ENCODE measurements around the gene TSPAN17.

Gene TSPAN17

DNA sequence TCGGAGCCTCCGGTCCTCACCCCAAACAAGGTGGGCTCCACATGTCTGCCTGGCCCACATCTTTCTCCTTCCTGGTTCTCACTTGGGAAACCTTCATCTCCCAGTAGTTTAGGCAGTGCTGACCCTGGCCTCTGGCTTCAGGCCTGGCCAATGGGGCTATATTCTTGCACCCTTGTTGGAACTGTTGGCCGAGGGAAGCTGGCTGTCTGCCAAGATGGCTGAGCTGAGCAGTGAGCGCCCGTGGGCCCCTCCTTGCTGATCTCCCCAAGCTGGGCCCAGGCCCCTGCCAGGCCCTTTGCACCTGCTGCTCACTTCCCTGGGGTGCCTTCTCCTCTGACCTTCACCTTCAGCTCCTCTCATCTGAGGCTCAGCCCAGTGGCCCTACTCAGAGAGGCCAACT lies 31.3 kb downstream of the TSPAN17 start:
- TF ChIP-seq FOXP2 (optimal IDR thresholded peaks at IDR 0.05; ENCODE audit: borderline replicate concordance, extremely low read depth, extremely low read length, insufficient read depth), result no peak
- no peak for TF ChIP-seq SIN3A (IDR thresholded peaks at IDR 0.05; ENCODE audit: borderline replicate concordance, insufficient read depth, low read length)
- TF ChIP-seq POLR2AphosphoS5 (IDR thresholded peaks at IDR 0.05; ENCODE audit: low read depth, low read length), result no peak
- no peak for TF ChIP-seq TAF1 (IDR thresholded peaks at IDR 0.05; ENCODE audit: borderline replicate concordance, insufficient read depth, low read length)
- TF ChIP-seq, protein P1, sequence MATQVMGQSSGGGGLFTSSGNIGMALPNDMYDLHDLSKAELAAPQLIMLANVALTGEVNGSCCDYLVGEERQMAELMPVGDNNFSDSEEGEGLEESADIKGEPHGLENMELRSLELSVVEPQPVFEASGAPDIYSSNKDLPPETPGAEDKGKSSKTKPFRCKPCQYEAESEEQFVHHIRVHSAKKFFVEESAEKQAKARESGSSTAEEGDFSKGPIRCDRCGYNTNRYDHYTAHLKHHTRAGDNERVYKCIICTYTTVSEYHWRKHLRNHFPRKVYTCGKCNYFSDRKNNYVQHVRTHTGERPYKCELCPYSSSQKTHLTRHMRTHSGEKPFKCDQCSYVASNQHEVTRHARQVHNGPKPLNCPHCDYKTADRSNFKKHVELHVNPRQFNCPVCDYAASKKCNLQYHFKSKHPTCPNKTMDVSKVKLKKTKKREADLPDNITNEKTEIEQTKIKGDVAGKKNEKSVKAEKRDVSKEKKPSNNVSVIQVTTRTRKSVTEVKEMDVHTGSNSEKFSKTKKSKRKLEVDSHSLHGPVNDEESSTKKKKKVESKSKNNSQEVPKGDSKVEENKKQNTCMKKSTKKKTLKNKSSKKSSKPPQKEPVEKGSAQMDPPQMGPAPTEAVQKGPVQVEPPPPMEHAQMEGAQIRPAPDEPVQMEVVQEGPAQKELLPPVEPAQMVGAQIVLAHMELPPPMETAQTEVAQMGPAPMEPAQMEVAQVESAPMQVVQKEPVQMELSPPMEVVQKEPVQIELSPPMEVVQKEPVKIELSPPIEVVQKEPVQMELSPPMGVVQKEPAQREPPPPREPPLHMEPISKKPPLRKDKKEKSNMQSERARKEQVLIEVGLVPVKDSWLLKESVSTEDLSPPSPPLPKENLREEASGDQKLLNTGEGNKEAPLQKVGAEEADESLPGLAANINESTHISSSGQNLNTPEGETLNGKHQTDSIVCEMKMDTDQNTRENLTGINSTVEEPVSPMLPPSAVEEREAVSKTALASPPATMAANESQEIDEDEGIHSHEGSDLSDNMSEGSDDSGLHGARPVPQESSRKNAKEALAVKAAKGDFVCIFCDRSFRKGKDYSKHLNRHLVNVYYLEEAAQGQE (IDR thresholded peaks at IDR 0.05; ENCODE audit: insufficient read depth in 1 of 2, low read depth in 2 of 2, low read length in 2 of 2), result no peak

DNA sequence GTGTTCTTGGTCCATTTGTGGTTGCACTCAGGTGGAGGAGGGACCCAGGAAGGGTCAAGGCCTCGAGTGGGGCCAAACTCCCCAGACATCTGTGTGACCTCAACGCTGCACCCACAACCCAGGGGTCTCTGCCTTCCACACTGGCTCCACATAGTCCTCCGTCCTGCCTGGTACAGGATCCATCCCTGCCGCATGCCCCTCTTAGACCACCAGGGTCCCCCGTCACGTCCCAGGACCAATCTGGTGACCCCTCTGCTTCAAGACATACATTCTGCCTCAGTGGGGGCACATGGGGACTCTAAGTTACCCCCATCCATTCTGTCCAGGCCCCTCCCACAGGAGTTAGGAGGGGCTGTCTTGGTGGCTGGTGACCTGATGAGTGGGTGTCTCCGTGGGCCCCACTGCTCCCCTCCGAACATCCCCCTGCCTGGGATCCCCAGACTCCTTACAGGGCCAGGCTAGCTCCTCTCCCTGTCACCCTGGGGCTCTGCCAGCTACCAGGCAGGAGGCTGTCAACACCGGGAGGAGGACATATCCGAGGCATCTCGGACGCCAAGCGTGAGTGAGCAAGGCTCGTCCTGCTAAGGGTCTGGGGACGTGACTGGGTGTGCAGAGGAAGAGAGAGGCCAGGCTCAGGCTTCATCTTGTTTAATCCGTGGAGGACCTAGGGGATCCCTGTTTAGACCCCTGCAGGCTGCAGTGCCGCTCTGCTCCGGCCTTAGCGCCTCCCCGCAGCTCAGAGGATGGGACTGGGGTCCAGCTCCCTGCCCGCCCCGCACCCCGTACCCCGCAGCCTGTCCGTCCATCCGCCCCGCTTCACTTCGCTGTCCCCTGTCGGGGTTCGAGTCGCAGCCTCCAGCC lies 32.3 kb downstream of the TSPAN17 start:
- TF ChIP-seq TAF1 (IDR thresholded peaks at IDR 0.05; ENCODE audit: borderline replicate concordance, insufficient read depth, low read length) (no peak), POLR2AphosphoS5 (IDR thresholded peaks at IDR 0.05; ENCODE audit: low read depth, low read length) (no peak), FOXP2 (optimal IDR thresholded peaks at IDR 0.05; ENCODE audit: borderline replicate concordance, extremely low read depth, extremely low read length, insufficient read depth) (no peak), SIN3A (IDR thresholded peaks at IDR 0.05; ENCODE audit: borderline replicate concordance, insufficient read depth, low read length) (no peak)
- TF ChIP-seq, protein P1 (IDR thresholded peaks at IDR 0.05; ENCODE audit: insufficient read depth in 1 of 2, low read depth in 2 of 2, low read length in 2 of 2), result no peak

GRCh38 chr5:176680226-176680563 lies 32.9 kb downstream of the TSPAN17 start:
- TF ChIP-seq TAF1 (IDR thresholded peaks at IDR 0.05; ENCODE audit: borderline replicate concordance, insufficient read depth, low read length), result no peak
- TF ChIP-seq SIN3A (IDR thresholded peaks at IDR 0.05; ENCODE audit: borderline replicate concordance, insufficient read depth, low read length), result no peak
- TF ChIP-seq FOXP2 (optimal IDR thresholded peaks at IDR 0.05; ENCODE audit: borderline replicate concordance, extremely low read depth, extremely low read length, insufficient read depth), result no peak
- no peak for TF ChIP-seq POLR2AphosphoS5 (IDR thresholded peaks at IDR 0.05; ENCODE audit: low read depth, low read length)
- TF ChIP-seq, protein P1 (IDR thresholded peaks at IDR 0.05; ENCODE audit: insufficient read depth in 1 of 2, low read depth in 2 of 2, low read length in 2 of 2), result no peak

DNA sequence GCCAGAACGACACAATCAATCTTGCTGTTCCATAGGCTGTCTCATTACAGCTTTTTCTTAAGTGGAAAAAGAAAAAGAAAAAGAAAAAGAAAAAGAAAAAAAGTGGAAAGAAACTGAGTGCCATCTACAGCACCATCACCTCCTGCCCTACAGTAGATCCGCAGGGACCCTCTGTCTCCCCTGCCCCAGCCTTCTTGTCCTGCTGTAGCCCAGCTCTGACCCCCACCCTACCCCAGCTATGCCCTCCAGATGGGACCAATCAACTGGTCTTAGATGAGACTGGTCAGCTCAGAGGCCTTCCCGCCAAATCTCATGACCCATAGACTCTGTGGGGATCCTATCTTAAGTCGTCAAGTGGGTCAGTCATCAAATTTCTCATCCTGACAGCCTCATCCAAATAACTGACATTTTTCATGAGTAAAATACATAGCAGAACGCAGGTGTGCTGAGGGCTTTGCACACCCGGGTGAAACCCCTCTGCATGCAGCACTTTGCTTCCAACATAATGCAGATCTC lies 34.8 kb downstream of the TSPAN17 start:
- TF ChIP-seq, protein P1 (IDR thresholded peaks at IDR 0.05; ENCODE audit: insufficient read depth in 1 of 2, low read depth in 2 of 2, low read length in 2 of 2), result no peak
- TF ChIP-seq POLR2AphosphoS5 (IDR thresholded peaks at IDR 0.05; ENCODE audit: low read depth, low read length), result no peak
- no peak for TF ChIP-seq FOXP2 (optimal IDR thresholded peaks at IDR 0.05; ENCODE audit: borderline replicate concordance, extremely low read depth, extremely low read length, insufficient read depth)
- TF ChIP-seq TAF1 (IDR thresholded peaks at IDR 0.05; ENCODE audit: borderline replicate concordance, insufficient read depth, low read length), result no peak
- TF ChIP-seq SIN3A (IDR thresholded peaks at IDR 0.05; ENCODE audit: borderline replicate concordance, insufficient read depth, low read length), result no peak

Measured in PFSK-1 (cell line).